Upper lobe of right lung (tissue), 1 donor: ENCODE data around the gene GCC2. TPM values are rescaled to one million over a fixed set of nuclear protein-coding genes. Genes with fewer than 3 reads are reported as not detected.

Experiments
- ATAC-seq: fragments of 200-7000 bp; cut with Tn5 transposase; one replicate; pipeline ENCODE4 v1.9.1; 2020; ENCODE audit warnings: mild to moderate bottlenecking, moderate library complexity
- DNase-seq: peaks from one replicate; pipeline ENCODE4 v3.0.0-alpha.2; 2020
- H3K27ac ChIP-seq: fragments of 200-600 bp; one replicate; pipeline ENCODE4 v1.8.0; 2022
- H3K27me3 ChIP-seq: fragments of 200-600 bp; one replicate; pipeline ENCODE4 v1.8.0; 2022; ENCODE audit warnings: mild to moderate bottlenecking
- H3K36me3 ChIP-seq: fragments of 200-600 bp; one replicate; pipeline ENCODE4 v1.8.0; 2022
- H3K4me1 ChIP-seq: fragments of 200-600 bp; one replicate; pipeline ENCODE4 v1.8.0; 2022
- H3K4me3 ChIP-seq: fragments of 200-600 bp; one replicate; pipeline ENCODE4 v1.8.0; 2022; ENCODE audit warnings: mild to moderate bottlenecking
- H3K9me3 ChIP-seq: fragments of 200-600 bp; one replicate; pipeline ENCODE4 v1.8.0; 2022
- CTCF ChIP-seq: fragments of 200-600 bp; IDR thresholded peaks from one replicate; pipeline ENCODE4 v1.8.0; 2022; ENCODE audit warnings: antibody characterized with exemption
- intact Hi-C: fragments of 100-400 bp; cut with DNase I; formaldehyde crosslinking; loops from one replicate; pipeline ENCODE4 v1.11.0; 2022
- total RNA-seq: library from RNA; stranded (reverse); fragmentation: NEBNext Ultra II Directional; extraction: Animal tissue kit (Norgen Biotek cat#: 25700); gene quantifications from one replicate; pipeline ENCODE4 v1.2.1, GENCODE V29; 2021
- donor health status: DM: no; HTN: yes; CAD: no; lungs with severe emphysema.

The GCC2 gene
- total RNA-seq, 1 donor from 2014 or later: 54.5 TPM

GRCh38 chr2:108541451-108541850, 92.4 kb downstream of the GCC2 start:
- no peak for TF ChIP-seq CTCF
- Histone ChIP-seq H3K4me1 (peaks cover 12% of the 10 kb centered on the region), H3K27me3 (no peaks in the 10 kb centered on the region), H3K9me3 (no peaks in the 10 kb centered on the region), H3K27ac (no peak overlapping the region), H3K36me3 (no peaks in the 10 kb centered on the region), H3K4me3 (no peak overlapping the region)
- no peak for ATAC-seq
- intact Hi-C loops: no loop called here
- DNase-seq: no peak

DNA sequence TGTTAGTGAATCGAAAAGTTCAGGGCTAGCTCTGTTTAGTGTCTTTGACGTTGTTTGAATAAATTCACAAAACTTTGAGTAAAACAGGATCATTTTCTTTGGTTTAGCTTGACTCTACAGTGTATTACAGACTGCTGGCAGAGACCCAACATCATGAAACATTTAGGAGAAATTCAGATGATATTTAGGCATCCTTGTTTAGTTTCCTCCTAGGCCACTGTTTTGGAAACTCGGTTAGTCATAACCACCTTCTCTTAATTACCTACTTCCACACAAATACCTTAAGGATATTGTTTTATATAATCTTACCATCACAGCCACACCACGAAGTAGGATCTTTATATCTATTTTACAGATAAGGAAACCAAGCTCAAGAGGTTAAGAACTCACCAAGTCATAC, 93.1 kb downstream of the GCC2 start:
- ATAC-seq (no peak), DNase-seq (no peak)
- Histone ChIP-seq H3K36me3 (no peaks in the 10 kb centered on the region), H3K4me3 (no peak overlapping the region), H3K27ac (no peak overlapping the region), H3K4me1 (peaks cover 6% of the 10 kb centered on the region), H3K27me3 (no peaks in the 10 kb centered on the region), H3K9me3 (no peaks in the 10 kb centered on the region)
- intact Hi-C loops: no loop called here
- no peak for TF ChIP-seq CTCF

GRCh38 chr2:108547606-108548005, 98.6 kb downstream of the GCC2 start:
- H3K4me3 ChIP-seq: no peak overlapping the region
- H3K27ac ChIP-seq: no peak overlapping the region
- ATAC-seq: no peak

DNA sequence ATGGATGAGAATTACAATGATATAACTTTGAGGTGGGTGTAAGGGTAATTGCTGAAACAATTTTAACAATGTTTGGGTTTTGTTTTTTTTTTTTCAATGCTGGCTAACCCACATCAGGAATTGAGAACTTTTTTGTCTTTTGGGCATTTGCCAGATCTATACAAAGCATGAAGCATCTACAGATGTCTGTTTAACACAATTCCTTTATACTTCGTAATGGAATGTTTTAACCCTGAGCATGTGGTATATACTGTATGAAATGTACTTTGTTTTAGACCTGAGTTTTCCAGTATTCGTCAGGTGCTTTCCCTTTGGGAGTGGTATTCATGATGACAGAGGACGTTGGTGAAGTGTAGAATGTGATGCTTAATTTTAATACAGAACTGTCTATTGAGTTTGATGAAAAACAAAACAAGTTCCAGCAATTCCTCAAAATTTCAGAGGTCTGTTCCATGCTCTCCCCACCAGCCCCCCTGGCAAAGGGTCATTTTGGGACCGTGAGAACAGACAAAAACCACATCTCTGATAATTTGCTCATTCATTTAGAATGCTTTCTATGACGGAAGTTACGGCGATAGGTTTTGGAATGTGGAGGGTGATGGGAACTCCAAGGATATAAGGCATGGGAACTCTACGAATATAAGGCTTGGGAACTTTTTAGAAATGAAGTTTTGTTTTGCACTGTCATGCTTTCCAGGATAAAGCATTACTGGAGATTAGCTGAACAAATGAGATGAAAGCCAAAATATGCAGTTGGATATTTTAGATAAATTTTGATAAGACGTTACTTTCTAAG, 99.4 kb downstream of the GCC2 start:
- H3K4me1 ChIP-seq: peaks cover 15% of the 10 kb centered on the region
- no peaks in the 10 kb centered on the region for H3K27me3 ChIP-seq
- H3K36me3 ChIP-seq: no peaks in the 10 kb centered on the region
- no peak overlapping the region for H3K27ac ChIP-seq
- DNase-seq: no peak
- no peak for TF ChIP-seq CTCF
- intact Hi-C loops: no loop called here
- ATAC-seq: no peak
- no peaks in the 10 kb centered on the region for H3K9me3 ChIP-seq
- no peak overlapping the region for H3K4me3 ChIP-seq

More at GRCh38 chr2:108547606-108548005, 98.6 kb downstream of the GCC2 start:
- TF ChIP-seq CTCF: no peak
- Histone ChIP-seq H3K27me3 (no peaks in the 10 kb centered on the region), H3K36me3 (no peaks in the 10 kb centered on the region), H3K9me3 (no peaks in the 10 kb centered on the region), H3K4me1 (peaks cover 7% of the 10 kb centered on the region)
- no peak for DNase-seq
- intact Hi-C loops: no loop called here

DNA sequence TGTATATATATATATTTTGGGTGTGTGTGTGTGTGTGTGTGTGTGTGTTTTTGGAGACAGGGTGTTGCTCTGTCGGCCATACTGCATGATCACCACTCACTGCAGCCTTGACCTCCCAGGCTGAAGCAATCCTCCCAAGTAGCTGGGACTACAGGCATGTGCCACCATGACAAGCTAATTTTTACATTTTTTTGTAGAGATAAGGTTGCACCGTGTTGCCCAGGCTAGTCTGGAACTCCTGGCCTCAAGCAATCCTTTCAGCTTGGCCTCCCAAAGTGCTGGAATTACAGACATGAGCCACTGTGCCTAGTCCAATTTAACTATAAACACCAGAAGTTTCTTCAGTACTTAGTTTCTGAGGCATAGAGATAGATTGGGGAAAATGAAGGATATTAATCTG, 103.6 kb downstream of the GCC2 start:
- H3K27ac ChIP-seq: peak overlapping the region; percentile 42
- H3K4me3 ChIP-seq: no peak overlapping the region
- no peaks in the 10 kb centered on the region for H3K27me3 ChIP-seq
- DNase-seq: no peak
- H3K9me3 ChIP-seq: no peaks in the 10 kb centered on the region
- ATAC-seq: no peak
- H3K4me1 ChIP-seq: peaks cover 23% of the 10 kb centered on the region
- TF ChIP-seq CTCF: no peak
- no peaks in the 10 kb centered on the region for H3K36me3 ChIP-seq
- intact Hi-C loops: no loop called here
